Activated CD8-positive, alpha-beta T cell treated with anti-CD3 and anti-CD28 coated beads for 36 hours (primary cell): Measurements from ENCODE around the gene TNNT2. TPM values are rescaled to one million over a fixed set of nuclear protein-coding genes. Genes with fewer than 3 reads are reported as not detected.

Experiments
- ATAC-seq: fragments of 200-7000 bp; cut with Tn5 transposase; one replicate; pipeline ENCODE4 v1.10.0; 2021; ENCODE audit warnings: mild to moderate bottlenecking, moderate library complexity
- CTCF ChIA-PET: fragments of 350-600 bp; sonication (Branson Sonifier 250); formaldehyde crosslinking; loops from one replicate; lab custom pipeline; 2021; ENCODE audit warnings: antibody characterized with exemption; lab: Charles Lee
- POLR2A ChIA-PET: fragments of 350-600 bp; sonication (Branson Sonifier 250); formaldehyde crosslinking; loops from one replicate; lab custom pipeline; 2021; ENCODE audit warnings: antibody characterized with exemption; lab: Charles Lee
- DNase-seq: peaks from one replicate; pipeline ENCODE4 v3.0.0-alpha.2; 2020
- H3K27ac Mint-ChIP-seq: one replicate; pipeline ENCODE4 v1.8.0; 2021; ENCODE audit warnings: mild to moderate bottlenecking, mixed read lengths
- H3K27me3 Mint-ChIP-seq: one replicate; pipeline ENCODE4 v1.8.0; 2021; ENCODE audit warnings: mixed read lengths
- H3K36me3 Mint-ChIP-seq: one replicate; pipeline ENCODE4 v1.8.0; 2021; ENCODE audit warnings: low read depth, mixed read lengths
- H3K4me1 Mint-ChIP-seq: one replicate; pipeline ENCODE4 v1.8.0; 2021; ENCODE audit warnings: low read depth, mixed read lengths
- H3K4me3 Mint-ChIP-seq: one replicate; pipeline ENCODE4 v1.8.0; 2021; ENCODE audit warnings: mild to moderate bottlenecking, moderate library complexity, mixed read lengths
- H3K9me3 Mint-ChIP-seq: one replicate; pipeline ENCODE4 v1.8.0; 2021; ENCODE audit warnings: mixed read lengths
- CTCF ChIP-seq: fragments of 200-600 bp; IDR thresholded peaks from one replicate; pipeline ENCODE4 v1.8.0; 2022; ENCODE audit warnings: antibody characterized with exemption, mild to moderate bottlenecking
- intact Hi-C: fragments of 100-400 bp; cut with micrococcal nuclease; formaldehyde crosslinking; loops from one replicate; pipeline ENCODE4 v1.10.0; 2022
- total RNA-seq, 2 experiments: library from RNA; stranded (reverse); gene quantifications; one replicate each; pipeline ENCODE4 v1.2.3, GENCODE V29; 2021

The TNNT2 gene
- total RNA-seq, 2 experiments from 2014 or later: not detected

- H3K4me3 Mint-ChIP-seq: no peak overlapping the region
- no peak for TF ChIP-seq CTCF
- H3K27me3 Mint-ChIP-seq: peaks cover 4% of the 10 kb centered on the region
- ChIA-PET POLR2A (no interaction called here), CTCF (no interaction called here)
- H3K4me1 Mint-ChIP-seq: no peaks in the 10 kb centered on the region
- ATAC-seq: no peak
- DNase-seq: no peak
- intact Hi-C loops: no loop called here
- no peak overlapping the region for H3K27ac Mint-ChIP-seq
- H3K9me3 Mint-ChIP-seq: no peaks in the 10 kb centered on the region
- H3K36me3 Mint-ChIP-seq: no peaks in the 10 kb centered on the region
Measured at GRCh38 chr1:201318504-201319340, 58.8 kb downstream of the TNNT2 start.

- no peak for ATAC-seq
- H3K36me3 Mint-ChIP-seq: no peaks in the 10 kb centered on the region
- H3K9me3 Mint-ChIP-seq: no peaks in the 10 kb centered on the region
- TF ChIP-seq CTCF: no peak
- no peaks in the 10 kb centered on the region for H3K4me1 Mint-ChIP-seq
- peaks cover 4% of the 10 kb centered on the region for H3K27me3 Mint-ChIP-seq
- CTCF ChIA-PET: interaction anchor here (1.4 kb wide), 1 partner anchor 31 kb away, joined by 5 read pairs; no protein-coding TSS in a partner anchor
- H3K27ac Mint-ChIP-seq: no peak overlapping the region
- intact Hi-C loops: no loop called here
- no peak for DNase-seq
- POLR2A ChIA-PET: no interaction called here
- H3K4me3 Mint-ChIP-seq: no peak overlapping the region
Measured at GRCh38 chr1:201317551-201317950, 59.9 kb downstream of the TNNT2 start.

GRCh38 chr1:201316556-201316955 is 60.9 kb downstream of the TNNT2 start:
- TF ChIP-seq CTCF: no peak
- peaks cover 4% of the 10 kb centered on the region for H3K27me3 Mint-ChIP-seq
- ChIA-PET POLR2A (no interaction called here), CTCF (interaction anchor here (1.0 to 1.4 kb wide), 3 partner anchors 32 to 165 kb away, joined by 3 to 5 read pairs (median 3); no protein-coding TSS in a partner anchor)
- peaks cover 4% of the 10 kb centered on the region for H3K4me1 Mint-ChIP-seq
- DNase-seq (no peak), ATAC-seq (no peak)
- H3K9me3 Mint-ChIP-seq: no peaks in the 10 kb centered on the region
- H3K27ac Mint-ChIP-seq: no peak overlapping the region
- H3K4me3 Mint-ChIP-seq: no peak overlapping the region
- H3K36me3 Mint-ChIP-seq: no peaks in the 10 kb centered on the region
- intact Hi-C loops: no loop called here

GRCh38 chr1:201313086-201313485 is 64.4 kb downstream of the TNNT2 start:
- CTCF ChIA-PET: interaction anchor here (1.1 kb wide), 1 partner anchor 96 kb away, joined by 3 read pairs; no protein-coding TSS in a partner anchor
- POLR2A ChIA-PET: no interaction called here

More at GRCh38 chr1:201313086-201313485, 64.4 kb downstream of the TNNT2 start:
- Mint-ChIP-seq H3K36me3 (no peaks in the 10 kb centered on the region), H3K4me1 (peaks cover 13% of the 10 kb centered on the region), H3K27me3 (peaks cover 14% of the 10 kb centered on the region), H3K4me3 (no peak overlapping the region), H3K9me3 (no peaks in the 10 kb centered on the region), H3K27ac (no peak overlapping the region)
- ATAC-seq (no peak), DNase-seq (no peak)
- intact Hi-C loops: no loop called here
- TF ChIP-seq CTCF: no peak
